NCI-H82 treated with DMSO at 0.1 percent for 48 hours (cell line): ENCODE data around the gene IL12RB2.
A peak's percentile ranks its signal among the peaks of the same experiment; 100 is the strongest.

Experiments
- DNase-seq: peaks from one replicate; lab custom pipeline; 2025; ENCODE audit not compliant: unreplicated experiment; lab: John Stamatoyannopoulos, UW

IL12RB2 gene

DNA sequence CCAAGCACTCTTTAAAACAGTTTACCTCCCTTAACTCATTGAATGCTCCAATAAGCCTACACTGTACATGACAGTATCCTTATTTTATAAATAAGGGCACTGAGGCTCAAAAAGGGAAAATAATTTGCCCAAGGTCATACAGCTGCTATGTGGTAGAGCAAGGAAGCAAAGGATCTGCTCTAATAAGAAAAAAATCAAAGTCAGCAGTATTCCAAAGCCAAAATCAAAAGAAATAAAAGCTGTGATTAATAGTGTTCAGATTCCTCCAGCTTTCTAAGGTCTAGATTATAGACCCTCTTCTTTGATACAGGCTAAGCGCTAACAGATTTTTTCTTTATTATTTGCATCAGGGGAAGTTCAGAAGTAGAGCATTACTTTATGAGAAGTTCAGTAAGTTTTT is 39.3 kb downstream of the IL12RB2 start:
- no peak for DNase-seq

- DNase-seq: peak; percentile 54
Measured at GRCh38 chr1:67347688-67348472, 40.2 kb downstream of the IL12RB2 start.

- no peak for DNase-seq
Measured at GRCh38 chr1:67348586-67349252, 41.0 kb downstream of the IL12RB2 start.

DNA sequence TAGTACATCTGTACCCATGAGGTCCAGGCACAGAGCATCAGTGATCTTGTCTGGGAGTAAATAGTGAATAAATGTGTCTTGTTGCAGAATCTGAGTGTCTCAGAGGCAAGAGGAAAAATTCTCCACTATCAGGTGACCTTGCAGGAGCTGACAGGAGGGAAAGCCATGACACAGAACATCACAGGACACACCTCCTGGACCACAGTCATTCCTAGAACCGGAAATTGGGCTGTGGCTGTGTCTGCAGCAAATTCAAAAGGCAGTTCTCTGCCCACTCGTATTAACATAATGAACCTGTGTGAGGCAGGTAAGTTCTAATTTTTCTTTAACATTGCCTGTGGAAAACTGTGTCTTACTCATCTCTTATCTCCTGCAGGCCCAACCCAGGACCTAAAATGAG is 43.1 kb downstream of the IL12RB2 start:
- no peak for DNase-seq

DNA sequence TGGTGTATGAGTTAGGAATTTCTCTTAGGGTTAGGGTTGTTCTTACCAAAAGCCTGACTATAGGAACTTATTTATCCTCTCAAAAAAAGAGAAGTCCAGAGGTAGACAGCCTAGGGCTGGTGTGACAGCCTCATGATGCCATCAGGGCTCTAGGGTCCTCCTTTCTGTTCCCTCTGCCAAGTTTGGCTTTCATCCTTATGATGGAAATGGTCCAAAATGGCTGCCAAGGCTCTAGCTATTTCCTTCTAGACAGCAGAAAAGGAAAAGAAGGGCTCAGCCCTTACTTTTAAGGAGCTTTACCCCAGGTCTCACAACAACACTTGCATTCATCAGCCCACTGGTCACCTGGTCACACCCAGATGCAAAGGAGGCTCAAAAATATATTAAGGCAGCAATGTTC is 44.5 kb downstream of the IL12RB2 start:
- no peak for DNase-seq

DNA sequence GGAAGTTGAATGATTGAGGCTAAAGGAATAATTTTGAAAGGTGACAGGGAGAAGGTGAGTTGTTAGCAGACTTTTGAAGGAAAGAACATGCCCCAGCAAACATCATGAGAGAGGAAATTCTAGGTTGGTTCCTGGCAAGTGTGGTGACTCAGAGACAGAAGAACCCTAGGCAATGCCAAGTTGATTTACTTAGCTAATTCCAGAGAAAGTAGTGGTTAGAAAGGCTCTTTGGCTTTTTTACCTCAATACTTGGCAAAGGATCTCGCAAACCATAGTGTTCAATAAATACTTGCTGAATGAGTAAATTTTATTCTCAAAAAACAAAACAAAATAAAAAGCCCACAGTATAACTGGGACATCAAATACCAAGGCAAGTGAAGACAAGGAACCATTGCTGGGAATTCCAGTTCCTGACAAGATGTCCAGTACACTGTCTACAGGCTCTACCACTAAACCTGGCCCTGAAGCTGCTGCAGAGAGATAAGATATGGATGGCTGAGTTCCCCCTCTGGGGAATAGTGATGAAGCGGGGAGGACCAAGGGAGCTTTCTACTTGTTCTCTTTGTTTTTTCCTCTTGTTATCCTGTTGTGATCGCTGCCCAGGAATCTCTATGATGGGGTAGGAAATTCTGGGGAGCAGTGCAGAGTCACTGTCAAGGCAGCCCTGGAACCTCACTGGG is 48.2 kb downstream of the IL12RB2 start:
- DNase-seq: no peak

- no peak for DNase-seq
Measured at GRCh38 chr1:67359592-67359991, 51.9 kb downstream of the IL12RB2 start.

DNA sequence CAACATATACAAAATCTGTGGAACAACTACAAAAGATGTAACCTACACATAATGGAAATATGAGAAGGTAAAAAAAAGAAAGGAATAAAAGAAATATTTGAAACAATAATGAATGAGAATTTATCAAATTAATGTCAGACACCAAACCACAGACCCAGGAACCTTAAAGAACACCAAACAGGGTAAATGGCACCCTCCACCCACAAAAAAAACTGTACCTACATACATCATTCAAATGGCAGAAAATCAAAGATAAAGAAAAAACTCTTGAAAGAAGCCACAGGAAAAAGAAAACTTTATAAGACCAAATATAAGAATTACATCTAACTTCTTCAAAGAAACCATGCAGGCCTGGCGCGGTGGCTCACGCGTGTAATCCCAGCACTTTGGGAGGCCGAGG is 54.0 kb downstream of the IL12RB2 start:
- no peak for DNase-seq

DNA sequence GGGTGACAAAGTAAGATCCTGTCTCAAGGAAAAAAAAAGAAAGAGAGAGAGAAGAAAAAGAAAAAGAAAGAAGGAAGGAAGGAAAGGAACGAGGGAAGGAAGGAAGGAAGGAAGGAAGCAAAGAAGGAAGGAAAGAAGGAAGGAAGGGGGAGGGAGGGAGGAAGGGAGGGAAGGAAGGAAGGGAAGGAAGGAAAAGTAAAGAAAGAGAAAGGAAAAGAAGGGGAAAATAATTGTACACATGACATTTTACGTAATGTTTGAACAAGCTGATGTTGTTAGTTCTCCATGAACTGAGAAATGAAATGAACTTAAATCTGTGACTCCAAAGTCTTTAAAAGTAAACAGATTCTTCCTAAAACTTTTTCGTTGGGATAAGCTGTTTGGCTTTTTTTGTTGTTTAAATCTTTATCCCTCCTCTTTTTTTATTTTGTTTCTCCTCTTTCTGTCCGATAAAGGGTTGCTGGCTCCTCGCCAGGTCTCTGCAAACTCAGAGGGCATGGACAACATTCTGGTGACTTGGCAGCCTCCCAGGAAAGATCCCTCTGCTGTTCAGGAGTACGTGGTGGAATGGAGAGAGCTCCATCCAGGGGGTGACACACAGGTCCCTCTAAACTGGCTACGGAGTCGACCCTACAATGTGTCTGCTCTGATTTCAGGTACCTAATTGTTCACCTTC is 59.8 kb downstream of the IL12RB2 start:
- no peak for DNase-seq

- no peak for DNase-seq
Measured at GRCh38 chr1:67368046-67368514, 60.4 kb downstream of the IL12RB2 start.

- no peak for DNase-seq
Measured at GRCh38 chr1:67371043-67371442, 63.4 kb downstream of the IL12RB2 start.

- DNase-seq: no peak
Measured at GRCh38 chr1:67371681-67372080, 64.0 kb downstream of the IL12RB2 start.

DNA sequence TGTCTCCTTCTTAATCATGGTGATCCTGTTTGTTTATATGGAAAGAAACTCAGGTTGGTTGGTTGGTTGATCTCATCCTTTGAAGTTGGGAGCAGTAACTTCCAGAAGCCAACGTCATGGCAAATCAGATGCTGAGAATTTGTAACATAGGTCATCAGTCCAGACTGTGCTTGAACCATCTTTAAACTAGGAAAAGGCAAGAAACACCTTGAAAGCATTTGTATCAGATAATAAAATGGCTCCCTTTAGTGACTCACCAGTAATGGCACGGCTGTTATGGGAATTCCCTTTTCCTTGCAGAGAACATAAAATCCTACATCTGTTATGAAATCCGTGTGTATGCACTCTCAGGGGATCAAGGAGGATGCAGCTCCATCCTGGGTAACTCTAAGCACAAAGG is 64.5 kb downstream of the IL12RB2 start:
- no peak for DNase-seq

GRCh38 chr1:67372898-67373297 is 65.2 kb downstream of the IL12RB2 start:
- DNase-seq: no peak

- DNase-seq: no peak
Measured at GRCh38 chr1:67376381-67376780, 68.7 kb downstream of the IL12RB2 start.

DNA sequence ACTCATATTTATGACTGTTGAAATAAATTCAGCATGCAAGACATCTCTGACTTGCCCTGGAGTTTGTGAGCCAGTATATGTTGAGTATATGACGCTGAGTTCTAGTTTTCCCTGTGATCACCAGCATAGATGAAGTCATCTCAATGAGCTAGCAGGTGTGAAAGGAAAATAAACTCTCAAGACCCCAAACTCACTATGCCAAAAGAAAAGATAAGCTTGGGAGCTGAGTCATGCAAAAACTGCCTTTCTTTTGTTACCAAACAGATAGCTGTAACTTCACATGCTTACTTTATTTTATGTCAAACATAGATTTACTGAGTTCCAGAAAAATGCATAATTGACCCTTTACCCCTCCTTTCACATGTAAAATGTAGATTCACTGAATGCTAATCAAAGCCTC is 69.6 kb downstream of the IL12RB2 start:
- no peak for DNase-seq

DNA sequence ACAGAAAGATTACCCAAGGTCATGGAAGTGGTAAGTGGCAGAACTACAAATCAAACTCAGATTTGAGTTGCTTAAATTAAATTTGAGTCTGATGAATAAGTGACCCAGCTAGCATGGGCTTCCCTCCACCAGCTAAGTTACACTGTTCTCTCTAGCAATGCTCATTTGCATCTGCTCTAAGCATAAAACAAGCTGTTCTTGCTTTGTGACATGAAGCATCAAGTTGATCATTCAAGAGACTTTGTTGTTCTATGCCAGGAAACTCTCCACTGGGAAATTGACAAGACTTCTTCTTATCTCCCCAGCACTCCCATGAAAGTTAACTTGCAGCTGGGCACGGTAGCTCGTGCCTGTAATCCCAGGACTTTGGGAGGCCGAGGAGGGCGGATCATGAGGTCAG is 73.5 kb downstream of the IL12RB2 start:
- no peak for DNase-seq

DNA sequence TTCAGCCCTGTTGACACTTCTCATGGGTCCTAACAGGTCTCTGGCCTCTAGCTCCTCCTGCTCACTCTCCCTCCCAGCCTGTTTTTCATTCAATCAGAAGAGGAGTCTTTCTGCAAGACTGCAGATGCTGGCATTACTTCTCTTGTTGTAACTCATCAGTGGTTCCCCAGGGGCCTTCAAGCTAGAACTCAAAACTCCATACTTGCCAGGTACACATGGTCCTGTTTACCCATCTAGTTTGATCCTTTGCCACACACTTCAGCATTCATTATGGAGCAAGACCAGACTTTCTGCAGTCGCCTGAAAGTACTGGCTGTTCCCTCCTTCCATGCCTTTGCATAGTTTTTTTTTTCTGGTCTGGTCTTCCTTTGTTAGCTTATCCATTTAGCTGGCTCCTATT is 74.6 kb downstream of the IL12RB2 start:
- DNase-seq: no peak

DNA sequence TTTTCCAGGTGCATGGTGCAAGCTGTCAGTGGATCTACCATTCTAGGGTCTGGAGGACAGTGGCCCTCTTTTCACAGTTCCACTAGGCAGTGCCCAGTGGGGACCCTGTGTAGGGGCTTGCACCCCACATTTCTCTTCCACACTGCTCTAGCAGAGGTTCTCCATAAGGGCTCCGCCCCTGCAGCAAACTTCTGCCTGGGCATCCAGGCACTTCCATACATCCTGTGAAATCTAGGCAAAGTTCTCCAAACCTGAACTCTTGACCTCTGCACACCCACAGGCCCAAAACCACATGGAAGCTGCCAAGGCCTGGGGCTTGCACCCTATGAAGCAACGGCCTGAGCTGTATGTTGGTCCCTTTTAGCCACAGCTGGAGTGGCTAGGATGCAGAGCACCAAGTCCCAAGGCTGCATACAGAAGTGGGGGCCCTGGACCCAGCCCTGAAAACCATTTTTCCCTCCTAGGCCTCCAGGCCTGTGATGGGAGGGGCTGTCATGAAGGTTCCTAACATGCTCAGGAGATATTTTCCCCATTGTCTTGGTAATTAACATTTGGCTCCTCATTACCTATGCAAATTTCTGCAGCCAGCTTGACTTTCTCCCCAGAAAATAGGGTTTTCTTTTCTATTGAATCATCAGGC is 76.4 kb downstream of the IL12RB2 start:
- no peak for DNase-seq

DNA sequence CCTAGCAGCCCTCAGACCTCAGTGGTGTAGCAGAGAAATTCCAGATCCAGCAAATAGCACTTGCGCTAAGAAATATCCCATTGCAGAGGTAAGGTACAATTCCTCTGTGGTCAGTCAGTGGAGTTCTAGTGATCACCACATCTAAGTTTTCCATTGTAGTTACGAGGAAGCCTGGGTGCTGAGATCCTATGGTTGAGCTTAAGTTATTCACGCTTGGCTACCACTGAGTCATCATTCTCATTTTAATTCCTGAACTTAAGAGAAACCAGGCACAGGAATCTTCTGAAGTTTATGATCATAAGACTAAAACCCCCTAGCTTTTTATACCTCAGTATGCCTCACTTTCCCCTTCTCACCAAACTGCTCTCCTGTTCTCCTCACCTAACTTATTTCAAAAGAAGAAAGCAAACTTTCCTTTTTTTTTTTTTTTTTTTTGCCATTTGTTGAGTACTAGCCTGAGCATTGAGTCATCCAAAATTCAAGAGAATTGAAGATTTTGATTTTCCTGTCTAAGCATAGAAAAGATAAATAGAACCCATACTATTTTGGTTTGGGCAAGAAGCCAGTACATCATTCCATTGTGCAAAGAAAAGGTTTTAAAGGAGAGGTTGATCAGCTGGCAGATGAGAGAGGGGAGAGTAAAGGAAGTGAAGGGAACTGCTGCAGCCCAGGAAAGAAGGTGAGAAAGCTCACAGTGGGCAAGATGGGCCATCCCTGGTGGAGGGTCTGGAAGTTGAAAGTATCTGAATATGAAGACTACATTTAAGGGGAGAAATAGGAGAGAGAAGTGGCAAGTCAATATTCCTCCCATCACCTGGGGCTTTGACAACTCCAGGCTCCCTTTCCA is 82.6 kb downstream of the IL12RB2 start:
- no peak for DNase-seq
